Glutamatergic neuron (in vitro differentiated cells): ENCODE results near the gene DDX28. TPM values are rescaled to one million over a fixed set of nuclear protein-coding genes. Genes with fewer than 3 reads are reported as not detected.
"Not testable (repeated sequence)": the region's sequence is repeated elsewhere in the genome, so short reads cannot be mapped to it uniquely, and the experiment has no call there.

Experiments
- DNase-seq: peaks from one replicate; pipeline ENCODE4 v3.0.0; 2022
- H3K27ac Mint-ChIP-seq: one replicate; pipeline ENCODE4 v1.8.0; 2020; ENCODE audit warnings: mild to moderate bottlenecking, mixed read lengths, inconsistent platforms; ENCODE audit not compliant: unreplicated experiment
- H3K27me3 Mint-ChIP-seq: one replicate; pipeline ENCODE4 v1.8.0; 2020; ENCODE audit warnings: mild to moderate bottlenecking, moderate library complexity, mixed read lengths, inconsistent platforms; ENCODE audit not compliant: unreplicated experiment
- H3K36me3 Mint-ChIP-seq: one replicate; pipeline ENCODE4 v1.8.0; 2020; ENCODE audit warnings: mild to moderate bottlenecking, mixed read lengths, inconsistent platforms; ENCODE audit not compliant: unreplicated experiment
- H3K4me1 Mint-ChIP-seq: one replicate; pipeline ENCODE4 v1.8.0; 2020; ENCODE audit warnings: mild to moderate bottlenecking, low read depth, mixed read lengths, inconsistent platforms; ENCODE audit not compliant: unreplicated experiment
- H3K4me3 Mint-ChIP-seq: one replicate; pipeline ENCODE4 v1.8.0; 2020; ENCODE audit warnings: mild to moderate bottlenecking, mixed read lengths, inconsistent platforms; ENCODE audit not compliant: unreplicated experiment
- H3K9me3 Mint-ChIP-seq: one replicate; pipeline ENCODE4 v1.8.0; 2020; ENCODE audit warnings: mild to moderate bottlenecking, moderate library complexity, mixed read lengths, inconsistent platforms; ENCODE audit not compliant: unreplicated experiment
- CTCF ChIP-seq: fragments of 200-600 bp; sonication (generic); IDR thresholded peaks from one replicate; pipeline ENCODE4 v1.5.0; 2021; ENCODE audit not compliant: partially characterized antibody, unreplicated experiment
- total RNA-seq: library from RNA; stranded (reverse); fragmentation: NEBNext Ultra II Directional; extraction: Animal tissue kit (Norgen Biotek cat#: 25700); gene quantifications from one replicate; pipeline ENCODE4 v1.2.1, GENCODE V29; 2021; ENCODE audit not compliant: unreplicated experiment

The DDX28 gene
- total RNA-seq, 1 donor from 2014 or later, result 6.7 TPM

GRCh38 chr16:67975321-67976105, 47.5 kb downstream of the DDX28 start:
- no peak overlapping the region for H3K4me3 Mint-ChIP-seq

GRCh38 chr16:67972285-67972684, 50.7 kb downstream of the DDX28 start:
- H3K4me1 Mint-ChIP-seq, H3K36me3 Mint-ChIP-seq, H3K9me3 Mint-ChIP-seq, DNase-seq, H3K27ac Mint-ChIP-seq, H3K27me3 Mint-ChIP-seq, H3K4me3 Mint-ChIP-seq: not testable (repeated sequence)

More at GRCh38 chr16:67975321-67976105, 47.5 kb downstream of the DDX28 start:
- Mint-ChIP-seq H3K9me3 (peaks cover 3% of the 10 kb centered on the region), H3K36me3 (no peaks in the 10 kb centered on the region), H3K27me3 (peaks cover 4% of the 10 kb centered on the region), H3K27ac (no peak overlapping the region), H3K4me1 (peaks cover 2% of the 10 kb centered on the region)
- no peak for TF ChIP-seq CTCF
- DNase-seq, result no peak

GRCh38 chr16:67971111-67971510, 51.9 kb downstream of the DDX28 start:
- no peak for TF ChIP-seq CTCF
- peaks cover 3% of the 10 kb centered on the region for H3K9me3 Mint-ChIP-seq

More at GRCh38 chr16:67971111-67971510, 51.9 kb downstream of the DDX28 start:
- peaks cover 4% of the 10 kb centered on the region for H3K4me1 Mint-ChIP-seq
- no peaks in the 10 kb centered on the region for H3K36me3 Mint-ChIP-seq
- DNase-seq, result no peak
- H3K27ac Mint-ChIP-seq, result no peak overlapping the region
- H3K4me3 Mint-ChIP-seq, result no peak overlapping the region
- peaks cover 12% of the 10 kb centered on the region for H3K27me3 Mint-ChIP-seq

Other genes starting within 250 kb of the DDX28 start
- gene RANBP10, start 216.7 kb downstream of the DDX28 start, total RNA-seq, result 32.0 TPM
- 3.4 TPM for gene TSNAXIP1, start 216.3 kb downstream of the DDX28 start, total RNA-seq
- 23.1 TPM for gene THAP11, start 180.9 kb downstream of the DDX28 start, total RNA-seq
- 196 TPM for gene NUTF2, start 176.3 kb downstream of the DDX28 start, total RNA-seq
- 153 TPM for gene CENPT, start 175.5 kb downstream of the DDX28 start, total RNA-seq
- 142 TPM for gene EDC4, start 150.2 kb downstream of the DDX28 start, total RNA-seq
- gene NRN1L, start 138.3 kb downstream of the DDX28 start, total RNA-seq, result 1.0 TPM
- 27.9 TPM for gene PSKH1, start 130.0 kb downstream of the DDX28 start, total RNA-seq
- 2.8 TPM for gene CTRL, start 91.4 kb downstream of the DDX28 start, total RNA-seq
- 11.0 TPM for gene PSMB10, start 86.4 kb downstream of the DDX28 start, total RNA-seq
- gene LCAT, start 79.1 kb downstream of the DDX28 start, total RNA-seq, result 8.7 TPM
- gene SLC12A4, start 54.6 kb downstream of the DDX28 start, total RNA-seq, result 19.9 TPM
- gene DPEP3, start 42.7 kb downstream of the DDX28 start, total RNA-seq, result not detected
- gene DPEP2, start 23.7 kb downstream of the DDX28 start, total RNA-seq, result not detected
- not detected for gene DPEP2NB, start 7.3 kb downstream of the DDX28 start, total RNA-seq
- gene DUS2, start 52 bp upstream of the DDX28 start, total RNA-seq, result 21.0 TPM
- gene NFATC3, start 62.1 kb upstream of the DDX28 start, total RNA-seq, result 33.1 TPM
- gene ESRP2, start 212.9 kb upstream of the DDX28 start, total RNA-seq, result not detected
- 11.9 TPM for gene PLA2G15, start 222.1 kb upstream of the DDX28 start, total RNA-seq
- 78.1 TPM for gene SLC7A6, start 241.3 kb upstream of the DDX28 start, total RNA-seq